Measurements from ENCODE around the gene ADAMTS16.

ADAMTS16 gene

GRCh38 chr5:5306696-5307095 lies 166.6 kb downstream of the ADAMTS16 start:
- H3K4me3 ChIP-seq (ENCODE audit: low read length) = no peak overlapping the region
- no peak for TF ChIP-seq ZNF274 (IDR thresholded peaks at IDR 0.05; ENCODE audit: low read depth, low read length)

GRCh38 chr5:5308319-5308718 lies 168.2 kb downstream of the ADAMTS16 start:
- no peak overlapping the region for H3K4me3 ChIP-seq (ENCODE audit: low read length)
- no peak for TF ChIP-seq ZNF274 (IDR thresholded peaks at IDR 0.05; ENCODE audit: low read depth, low read length)

GRCh38 chr5:5309645-5310044 lies 169.5 kb downstream of the ADAMTS16 start:
- no peak for TF ChIP-seq ZNF274 (IDR thresholded peaks at IDR 0.05; ENCODE audit: low read depth, low read length)
- no peak overlapping the region for H3K4me3 ChIP-seq (ENCODE audit: low read length)

GRCh38 chr5:5313101-5313635 lies 173.0 kb downstream of the ADAMTS16 start:
- no peak overlapping the region for H3K4me3 ChIP-seq (ENCODE audit: low read length)
- TF ChIP-seq ZNF274 (IDR thresholded peaks at IDR 0.05; ENCODE audit: low read depth, low read length) = no peak

- no peak for TF ChIP-seq ZNF274 (IDR thresholded peaks at IDR 0.05; ENCODE audit: low read depth, low read length)
- no peak overlapping the region for H3K4me3 ChIP-seq (ENCODE audit: low read length)
These were observed 174.0 kb downstream of the ADAMTS16 start for GRCh38 chr5:5314166-5314565.

GRCh38 chr5:5314626-5315025 lies 174.5 kb downstream of the ADAMTS16 start:
- H3K4me3 ChIP-seq (ENCODE audit: low read length) = no peak overlapping the region
- no peak for TF ChIP-seq ZNF274 (IDR thresholded peaks at IDR 0.05; ENCODE audit: low read depth, low read length)

GRCh38 chr5:5315068-5315980 lies 175.2 kb downstream of the ADAMTS16 start:
- TF ChIP-seq ZNF274 (IDR thresholded peaks at IDR 0.05; ENCODE audit: low read depth, low read length) = no peak
- H3K4me3 ChIP-seq (ENCODE audit: low read length) = no peak overlapping the region

GRCh38 chr5:5316334-5316733 lies 176.2 kb downstream of the ADAMTS16 start:
- no peak for TF ChIP-seq ZNF274 (IDR thresholded peaks at IDR 0.05; ENCODE audit: low read depth, low read length)
- no peak overlapping the region for H3K4me3 ChIP-seq (ENCODE audit: low read length)

- no peak for TF ChIP-seq ZNF274 (IDR thresholded peaks at IDR 0.05; ENCODE audit: low read depth, low read length)
- H3K4me3 ChIP-seq (ENCODE audit: low read length) = no peak overlapping the region
These were observed 177.8 kb downstream of the ADAMTS16 start for GRCh38 chr5:5317976-5318375.

GRCh38 chr5:5318426-5319190 lies 178.5 kb downstream of the ADAMTS16 start:
- no peak for TF ChIP-seq ZNF274 (IDR thresholded peaks at IDR 0.05; ENCODE audit: low read depth, low read length)
- H3K4me3 ChIP-seq (ENCODE audit: low read length) = no peak overlapping the region

- no peak for TF ChIP-seq ZNF274 (IDR thresholded peaks at IDR 0.05; ENCODE audit: low read depth, low read length)
- H3K4me3 ChIP-seq (ENCODE audit: low read length) = no peak overlapping the region
These were observed 180.1 kb downstream of the ADAMTS16 start for GRCh38 chr5:5320062-5320805.

GRCh38 chr5:5321137-5321536 lies 181.0 kb downstream of the ADAMTS16 start:
- H3K4me3 ChIP-seq (ENCODE audit: low read length) = no peak overlapping the region
- no peak for TF ChIP-seq ZNF274 (IDR thresholded peaks at IDR 0.05; ENCODE audit: low read depth, low read length)

GRCh38 chr5:5323551-5323950 lies 183.4 kb downstream of the ADAMTS16 start:
- no peak overlapping the region for H3K4me3 ChIP-seq (ENCODE audit: low read length)
- TF ChIP-seq ZNF274 (IDR thresholded peaks at IDR 0.05; ENCODE audit: low read depth, low read length) = no peak

Measured in GM08714 (cell line).